GM18508 (cell line): ENCODE data around the gene KLF12.

Experiments used
- ATAC-seq: cut with Tn5 transposase; IDR thresholded peaks from one replicate; pipeline ENCODE4 v1.9.1; 2021; ENCODE audit warnings: moderate number of reproducible peaks; ENCODE audit not compliant: insufficient read depth, unreplicated experiment

Gene KLF12

GRCh38 chr13:74105871-74106270 is 28.3 kb downstream of the KLF12 start:
- ATAC-seq: no peak

DNA sequence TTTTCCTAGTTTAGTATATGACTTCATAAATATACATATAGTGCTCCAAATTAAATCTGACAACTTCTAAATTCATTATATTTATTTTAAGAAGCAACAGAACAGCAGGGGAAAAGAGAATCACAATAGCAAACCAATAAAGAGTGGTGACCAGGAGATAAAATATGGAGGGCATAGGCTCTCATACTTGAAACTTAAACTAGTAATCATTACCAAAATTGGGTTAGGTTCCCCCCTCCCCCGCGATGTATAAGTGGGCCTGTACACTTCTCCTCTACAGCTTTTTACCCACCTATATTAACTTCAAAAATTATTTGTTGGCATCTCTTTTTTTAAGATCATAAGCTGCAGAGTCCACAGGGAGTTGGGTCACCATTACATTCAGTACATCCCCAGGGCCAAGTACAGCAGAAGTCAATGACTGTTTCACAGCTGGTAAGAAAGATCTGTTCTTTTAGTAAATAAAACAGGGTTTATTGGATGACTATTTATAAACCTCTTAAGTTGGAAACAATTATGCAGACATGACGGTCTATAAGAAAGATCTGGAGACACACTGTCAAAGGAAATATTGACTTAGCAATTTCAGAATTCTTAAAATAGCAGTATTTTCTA is 29.4 kb downstream of the KLF12 start:
- no peak for ATAC-seq

- no peak for ATAC-seq
Observed at GRCh38 chr13:74103970-74104555, 30.1 kb downstream of the KLF12 start.

DNA sequence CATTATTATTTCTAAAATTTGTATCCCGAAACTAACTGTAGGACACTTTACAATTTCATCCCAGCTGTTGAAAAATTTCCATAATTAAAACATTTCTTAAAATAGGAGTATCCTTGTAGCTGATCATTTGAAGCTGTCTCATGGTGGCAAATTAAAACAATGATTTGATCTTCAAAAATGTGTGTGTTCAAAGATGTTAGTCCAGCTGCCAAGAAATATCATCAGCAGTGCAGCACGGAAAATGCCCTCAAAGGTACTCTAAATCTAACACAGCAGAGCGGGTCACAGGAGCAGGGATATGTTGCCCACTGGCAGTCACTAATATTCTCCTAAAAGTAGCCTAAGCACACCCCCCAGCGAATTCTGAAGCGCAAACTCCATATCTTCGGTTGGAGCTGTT is 31.0 kb downstream of the KLF12 start:
- no peak for ATAC-seq

DNA sequence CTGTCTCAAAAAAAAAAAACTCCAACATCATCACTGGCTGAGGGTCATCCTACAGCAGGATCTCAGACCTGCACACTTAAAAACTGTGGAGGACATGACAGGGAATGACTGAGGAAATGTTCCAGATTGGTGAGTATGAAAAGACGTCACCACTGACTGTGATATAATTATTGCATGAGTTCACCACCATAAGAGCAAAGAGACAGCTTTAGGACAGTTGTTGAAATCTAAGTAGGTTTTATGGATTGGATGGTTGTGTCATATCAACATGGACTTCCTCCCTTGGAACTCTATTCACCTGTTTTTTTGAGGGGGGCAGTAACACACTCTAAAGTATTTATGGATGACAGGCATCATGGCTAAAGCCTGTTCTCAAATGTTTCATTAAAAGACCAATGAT is 31.5 kb downstream of the KLF12 start:
- no peak for ATAC-seq

DNA sequence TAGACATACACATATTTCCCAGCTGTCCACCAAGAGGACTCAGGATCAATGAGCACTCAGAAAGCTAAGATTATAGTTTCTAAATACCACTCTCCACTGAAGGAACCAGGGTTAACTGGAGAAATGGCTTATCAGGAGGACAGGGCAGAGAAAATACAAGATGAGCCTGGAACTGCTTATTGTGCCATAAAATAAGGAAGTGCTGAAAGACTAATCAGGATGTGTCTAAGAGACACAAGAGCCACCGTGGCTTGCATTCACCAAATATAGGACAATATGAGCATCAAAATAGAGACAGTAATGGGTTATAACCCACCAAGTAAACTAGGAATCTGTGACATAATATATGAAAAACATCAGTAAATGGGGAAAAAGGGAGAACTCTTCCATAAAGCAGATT is 32.8 kb downstream of the KLF12 start:
- no peak for ATAC-seq

- no peak for ATAC-seq
Observed at GRCh38 chr13:74098077-74098476, 36.1 kb downstream of the KLF12 start.

DNA sequence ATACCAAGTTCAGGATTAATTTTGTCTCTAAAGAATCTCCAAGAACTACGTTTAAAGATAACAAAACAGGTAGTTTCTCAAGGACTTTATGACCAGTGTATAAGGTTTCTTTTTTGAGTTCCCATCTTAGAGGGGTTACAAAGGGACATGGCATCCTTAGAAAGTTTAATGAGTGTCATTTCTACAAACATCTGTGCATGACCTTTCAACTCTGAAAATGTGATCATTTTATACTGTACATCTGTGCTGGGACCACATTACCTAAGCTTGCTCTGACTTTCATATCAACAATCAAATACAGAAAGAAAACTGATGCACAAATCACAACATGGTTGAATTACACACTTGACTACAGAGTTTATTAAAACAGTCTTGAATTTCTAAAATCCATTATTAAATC is 37.1 kb downstream of the KLF12 start:
- ATAC-seq: no peak

DNA sequence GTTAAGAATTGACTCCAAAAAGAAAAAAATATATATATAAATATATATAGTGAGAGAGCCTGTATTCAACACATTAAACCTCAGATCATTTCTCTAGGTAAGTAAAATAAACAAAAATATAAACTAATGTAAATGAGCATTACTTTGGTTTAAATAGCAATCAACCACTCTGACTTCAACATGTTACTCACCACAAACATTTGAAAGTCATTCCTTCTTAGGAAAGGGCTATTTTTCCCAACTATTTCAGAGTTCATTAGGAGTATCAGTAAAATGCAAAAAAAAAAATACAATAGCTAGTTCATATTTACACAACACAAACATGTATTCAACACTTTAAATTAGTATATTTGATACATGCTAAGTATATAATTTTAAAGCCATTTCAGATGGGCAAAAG is 40.5 kb downstream of the KLF12 start:
- no peak for ATAC-seq

GRCh38 chr13:74092711-74093110 is 41.5 kb downstream of the KLF12 start:
- ATAC-seq: no peak

GRCh38 chr13:74090869-74091605 is 43.2 kb downstream of the KLF12 start:
- ATAC-seq: no peak

- ATAC-seq: no peak
Observed at GRCh38 chr13:74090397-74090796, 43.8 kb downstream of the KLF12 start.

GRCh38 chr13:74087357-74087756 is 46.8 kb downstream of the KLF12 start:
- no peak for ATAC-seq
